HG02981 (cell line): ENCODE results near the gene VAMP1.
"Not testable (repeated sequence)": the region's sequence is repeated elsewhere in the genome, so short reads cannot be mapped to it uniquely, and the experiment has no call there.

Experiments used
- ATAC-seq: cut with Tn5 transposase; IDR thresholded peaks from one replicate; pipeline ENCODE4 v1.9.1; 2021; ENCODE audit warnings: mild to moderate bottlenecking, moderate library complexity; ENCODE audit not compliant: unreplicated experiment

The VAMP1 gene

GRCh38 chr12:6470375-6471163 is at the start of gene VAMP1:
TSS of gene VAMP1 (minus strand) at chr12:6470677. CDS start at chr12:6470531, 146 bp downstream.
- ATAC-seq = peak; percentile 86

DNA sequence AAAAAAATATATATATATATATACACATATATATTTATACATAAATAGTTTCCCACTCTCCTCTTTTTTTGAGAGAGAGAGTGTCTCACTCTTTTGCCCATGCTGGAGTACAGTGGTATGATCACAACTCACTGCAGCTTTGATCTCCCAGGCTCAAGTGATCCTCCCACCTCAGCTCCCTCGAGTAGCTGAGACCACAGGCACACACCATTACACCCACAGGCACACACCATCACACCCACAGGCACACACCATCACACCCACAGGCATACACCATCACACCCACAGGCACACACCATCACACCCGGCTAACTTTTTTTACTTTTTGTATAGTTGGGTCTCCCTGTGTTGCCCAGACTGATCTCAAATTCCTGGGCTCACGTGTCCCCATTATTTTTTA is 49.7 kb upstream of the VAMP1 start:
- no peak for ATAC-seq

GRCh38 chr12:6508087-6508486 is 37.6 kb upstream of the VAMP1 start:
- ATAC-seq = no peak

- ATAC-seq = no peak
Measured at GRCh38 chr12:6507102-6507998, 36.9 kb upstream of the VAMP1 start.

GRCh38 chr12:6500466-6500865 is 30.0 kb upstream of the VAMP1 start:
- ATAC-seq = no peak

DNA sequence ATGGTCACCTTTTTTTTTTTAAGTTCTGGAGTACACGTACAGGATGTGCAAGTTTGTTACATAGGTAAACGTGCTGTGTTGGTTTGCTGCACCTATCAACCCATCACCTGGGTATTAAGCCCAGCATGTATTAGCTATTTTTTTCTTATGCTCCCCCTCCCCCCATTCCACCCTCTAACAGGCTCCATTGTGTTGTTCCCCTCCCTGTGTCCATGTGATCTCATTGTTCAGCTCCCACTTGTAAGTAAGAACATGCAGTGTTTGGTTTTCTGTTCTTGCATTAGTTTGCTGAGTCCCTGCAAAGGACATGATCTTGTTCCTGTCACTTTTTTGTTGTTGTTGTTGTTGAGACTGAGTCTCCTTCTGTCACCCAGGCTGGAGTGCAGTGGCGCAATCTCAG is 26.8 kb upstream of the VAMP1 start:
- ATAC-seq = not testable (repeated sequence)

DNA sequence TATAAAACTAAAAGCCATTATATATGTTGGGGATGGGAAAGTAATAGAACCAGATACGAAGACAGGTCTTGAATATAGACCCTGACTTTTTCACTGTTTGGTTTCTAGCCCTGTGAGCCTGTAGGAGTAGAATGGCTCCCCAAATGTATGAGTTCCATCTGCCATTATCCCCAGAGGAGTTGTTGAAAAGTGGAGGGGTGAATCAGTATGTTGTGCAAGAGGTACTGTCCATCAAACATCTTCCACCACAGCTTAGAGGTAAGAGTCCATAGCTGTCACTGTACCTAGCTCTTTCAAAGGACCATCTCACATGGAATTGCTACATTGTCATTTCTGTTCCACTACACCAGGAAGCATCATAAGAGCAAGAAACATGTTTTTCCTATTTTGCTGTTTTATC is 24.5 kb upstream of the VAMP1 start:
- no peak for ATAC-seq

GRCh38 chr12:6494258-6494743 is 23.8 kb upstream of the VAMP1 start:
- no peak for ATAC-seq

GRCh38 chr12:6493497-6494257 is 23.2 kb upstream of the VAMP1 start, which contains the start of gene NCAPD2:
TSS of gene NCAPD2 (plus strand) at chr12:6494102. CDS start at chr12:6495099, 997 bp downstream.
- ATAC-seq = peak; percentile 89

- peak; percentile 69 for ATAC-seq
Measured at GRCh38 chr12:6492838-6493496, 22.5 kb upstream of the VAMP1 start, which contains the start of gene MRPL51. TSS of gene MRPL51 (minus strand) at chr12:6493262. CDS start at chr12:6493136, 126 bp downstream.

DNA sequence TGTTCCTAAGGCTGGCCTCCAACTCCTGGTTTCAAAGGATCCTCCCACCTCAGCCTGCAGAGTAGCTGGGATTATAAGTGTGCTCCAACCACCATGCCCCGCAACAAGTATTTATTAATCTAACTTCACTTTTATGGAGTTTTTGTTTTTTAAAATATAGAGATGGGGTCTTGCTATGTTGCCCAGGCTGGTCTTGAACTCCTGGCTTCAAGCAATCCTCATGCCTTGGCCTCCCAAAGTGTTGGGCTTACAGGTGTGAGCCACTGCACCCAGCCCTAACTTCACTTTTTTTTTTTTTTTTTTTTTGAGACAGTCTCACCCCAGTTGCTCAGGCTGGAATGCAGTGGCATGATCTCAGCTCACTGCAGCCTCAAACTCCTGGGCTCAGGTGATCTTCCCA is 20.2 kb upstream of the VAMP1 start:
- ATAC-seq = not testable (repeated sequence)

- no peak for ATAC-seq
Measured at GRCh38 chr12:6489449-6489848, 19.0 kb upstream of the VAMP1 start.

DNA sequence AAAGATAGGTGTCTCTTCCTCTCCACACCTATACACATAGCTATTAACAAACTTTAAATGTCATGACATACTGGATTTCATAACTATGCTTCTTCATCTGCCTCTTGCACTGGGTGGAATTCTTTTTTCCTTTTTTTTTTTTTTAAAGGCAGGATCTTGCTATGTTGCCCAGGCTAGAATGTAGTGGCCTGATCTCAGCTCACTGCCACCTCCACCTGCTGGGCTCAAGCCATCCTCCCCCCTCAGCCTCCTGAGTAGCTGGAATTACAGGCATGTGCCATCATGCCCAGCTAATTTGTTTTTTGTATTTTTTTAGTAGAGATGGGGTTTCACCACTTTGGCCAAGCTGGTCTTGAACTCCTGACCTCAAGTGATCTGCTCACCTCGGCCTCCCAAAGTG is 17.8 kb upstream of the VAMP1 start:
- ATAC-seq = no peak

- ATAC-seq = no peak
Measured at GRCh38 chr12:6478416-6478815, 7.9 kb upstream of the VAMP1 start.

DNA sequence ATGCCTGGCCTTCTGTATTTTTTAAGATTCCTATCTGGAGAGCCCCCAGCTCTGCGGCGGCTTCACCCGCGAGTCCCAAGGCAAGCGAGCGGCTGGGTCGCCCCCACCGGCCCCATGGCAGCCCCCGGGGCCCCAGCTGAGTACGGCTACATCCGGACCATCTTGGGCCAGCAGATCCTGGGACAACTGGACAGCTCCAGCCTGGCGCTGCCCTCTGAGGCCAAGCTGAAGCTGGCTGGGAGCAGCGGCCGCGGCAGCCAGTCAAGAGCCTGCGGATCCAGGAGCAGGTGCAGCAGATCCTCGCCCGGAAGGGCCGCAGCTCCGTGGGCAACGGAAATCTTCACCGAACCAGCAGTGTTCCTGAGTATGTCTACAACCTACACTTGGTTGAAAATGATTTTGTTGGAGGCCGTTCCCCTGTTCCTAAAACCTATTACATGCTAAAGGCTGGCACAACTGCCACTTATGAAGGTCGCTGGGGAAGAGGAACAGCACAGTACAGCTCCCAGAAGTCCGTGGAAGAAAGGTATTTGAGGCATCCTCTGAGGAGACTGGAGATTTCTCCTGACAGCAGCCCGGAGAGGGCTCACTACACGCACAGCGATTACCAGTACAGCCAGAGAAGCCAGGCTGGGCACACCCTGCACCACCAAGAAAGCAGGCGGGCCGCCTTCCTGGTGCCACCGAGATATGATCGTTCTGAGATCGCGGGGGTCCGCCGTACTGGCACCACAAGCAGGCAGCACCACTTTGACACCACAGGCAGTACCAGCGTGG is 7.3 kb upstream of the VAMP1 start:
- ATAC-seq = not testable (repeated sequence)

GRCh38 chr12:6476489-6476888 is 6.0 kb upstream of the VAMP1 start:
- ATAC-seq = no peak

DNA sequence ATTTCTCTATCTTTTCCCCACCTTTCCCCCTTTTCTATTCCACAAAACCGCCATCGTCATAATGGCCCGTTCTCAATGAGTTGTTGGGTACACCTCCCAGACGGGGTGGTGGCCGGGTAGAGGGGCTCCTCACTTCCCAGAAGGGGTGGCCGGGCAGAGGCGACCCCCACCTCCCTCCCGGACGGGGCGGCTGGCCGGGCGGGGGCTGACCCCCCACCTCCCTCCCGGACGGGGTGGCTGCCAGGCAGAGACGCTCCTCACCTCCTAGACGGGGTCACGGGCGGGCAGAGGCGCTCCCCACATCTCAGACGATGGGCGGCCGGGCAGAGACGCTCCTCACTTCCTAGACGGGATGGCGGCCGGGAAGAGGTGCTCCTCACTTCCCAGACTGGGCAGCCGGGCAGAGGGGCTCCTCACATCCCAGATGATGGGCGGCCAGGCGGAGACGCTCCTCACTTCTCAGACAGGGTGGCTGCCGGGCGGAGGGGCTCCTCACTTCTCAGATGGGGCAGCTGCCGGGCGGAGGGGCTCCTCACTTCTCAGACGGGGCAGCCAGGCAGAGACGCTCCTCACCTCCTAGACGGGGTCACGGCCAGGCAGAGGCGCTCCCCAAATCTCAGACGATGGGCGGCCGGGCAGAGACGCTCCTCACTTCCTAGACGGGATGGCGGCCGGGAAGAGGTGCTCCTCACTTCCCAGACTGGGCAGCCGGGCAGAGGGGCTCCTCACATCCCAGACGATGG is 4.9 kb upstream of the VAMP1 start:
- not testable (repeated sequence) for ATAC-seq

DNA sequence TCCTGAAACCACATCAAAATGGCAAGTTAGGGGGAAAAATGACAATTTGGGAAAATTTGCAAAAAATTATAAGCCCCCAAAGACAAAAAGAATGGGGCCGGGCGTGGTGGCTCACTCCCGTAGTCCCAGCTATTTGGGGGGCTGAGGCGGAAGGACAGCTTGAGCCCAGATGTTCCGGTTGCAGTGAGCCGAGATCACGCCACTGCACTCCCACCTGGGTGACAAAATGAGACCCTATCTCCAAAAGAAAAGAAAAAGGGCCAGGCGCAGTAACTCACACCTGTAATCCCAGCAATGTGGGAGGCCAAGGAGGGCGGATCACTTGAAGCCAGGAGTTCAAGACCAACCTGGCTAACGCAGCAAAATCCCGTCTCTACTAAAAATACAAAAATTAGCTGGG is 2.0 kb upstream of the VAMP1 start:
- ATAC-seq = no peak

- ATAC-seq = no peak
Measured at GRCh38 chr12:6471989-6472360, 1.5 kb upstream of the VAMP1 start.
